Measurements from ENCODE around the gene CORO1C.

DNA sequence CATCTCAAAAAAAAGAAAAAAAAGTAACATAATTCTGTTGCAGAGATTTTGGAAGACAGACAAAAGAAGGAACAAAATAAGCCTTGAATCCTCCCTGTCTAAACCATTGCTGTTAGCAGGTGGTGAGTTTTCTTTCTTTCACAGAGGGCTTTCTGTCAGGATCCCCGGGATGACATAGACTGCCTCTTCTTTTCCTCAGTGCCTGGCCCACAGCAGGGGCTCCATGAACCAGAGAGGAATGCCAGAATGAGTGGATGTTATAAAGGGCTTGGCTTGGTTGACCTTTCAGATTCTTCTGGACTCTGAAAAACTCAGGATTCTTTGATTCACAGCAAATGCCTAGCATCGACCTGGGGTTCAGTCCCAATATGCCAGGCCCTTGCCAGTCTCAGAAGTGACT is 45.8 kb upstream of the CORO1C start:
- TF ChIP-seq, protein P1, sequence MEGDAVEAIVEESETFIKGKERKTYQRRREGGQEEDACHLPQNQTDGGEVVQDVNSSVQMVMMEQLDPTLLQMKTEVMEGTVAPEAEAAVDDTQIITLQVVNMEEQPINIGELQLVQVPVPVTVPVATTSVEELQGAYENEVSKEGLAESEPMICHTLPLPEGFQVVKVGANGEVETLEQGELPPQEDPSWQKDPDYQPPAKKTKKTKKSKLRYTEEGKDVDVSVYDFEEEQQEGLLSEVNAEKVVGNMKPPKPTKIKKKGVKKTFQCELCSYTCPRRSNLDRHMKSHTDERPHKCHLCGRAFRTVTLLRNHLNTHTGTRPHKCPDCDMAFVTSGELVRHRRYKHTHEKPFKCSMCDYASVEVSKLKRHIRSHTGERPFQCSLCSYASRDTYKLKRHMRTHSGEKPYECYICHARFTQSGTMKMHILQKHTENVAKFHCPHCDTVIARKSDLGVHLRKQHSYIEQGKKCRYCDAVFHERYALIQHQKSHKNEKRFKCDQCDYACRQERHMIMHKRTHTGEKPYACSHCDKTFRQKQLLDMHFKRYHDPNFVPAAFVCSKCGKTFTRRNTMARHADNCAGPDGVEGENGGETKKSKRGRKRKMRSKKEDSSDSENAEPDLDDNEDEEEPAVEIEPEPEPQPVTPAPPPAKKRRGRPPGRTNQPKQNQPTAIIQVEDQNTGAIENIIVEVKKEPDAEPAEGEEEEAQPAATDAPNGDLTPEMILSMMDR (conservative IDR thresholded peaks at IDR 0.05; ENCODE audit: low read depth, low read length) = no peak
- TF ChIP-seq EZH2 (IDR thresholded peaks at IDR 0.05; ENCODE audit: borderline replicate concordance, low read depth, low read length, poor library complexity, severe bottlenecking) = no peak
